Superior temporal gyrus (tissue), 1 donor: ENCODE results near the gene CCDC24.

Source experiments
- DNase-seq: peaks from one replicate; pipeline ENCODE4 v3.0.0-alpha.2; 2016; ENCODE audit errors: extremely low spot score

CCDC24 gene

DNA sequence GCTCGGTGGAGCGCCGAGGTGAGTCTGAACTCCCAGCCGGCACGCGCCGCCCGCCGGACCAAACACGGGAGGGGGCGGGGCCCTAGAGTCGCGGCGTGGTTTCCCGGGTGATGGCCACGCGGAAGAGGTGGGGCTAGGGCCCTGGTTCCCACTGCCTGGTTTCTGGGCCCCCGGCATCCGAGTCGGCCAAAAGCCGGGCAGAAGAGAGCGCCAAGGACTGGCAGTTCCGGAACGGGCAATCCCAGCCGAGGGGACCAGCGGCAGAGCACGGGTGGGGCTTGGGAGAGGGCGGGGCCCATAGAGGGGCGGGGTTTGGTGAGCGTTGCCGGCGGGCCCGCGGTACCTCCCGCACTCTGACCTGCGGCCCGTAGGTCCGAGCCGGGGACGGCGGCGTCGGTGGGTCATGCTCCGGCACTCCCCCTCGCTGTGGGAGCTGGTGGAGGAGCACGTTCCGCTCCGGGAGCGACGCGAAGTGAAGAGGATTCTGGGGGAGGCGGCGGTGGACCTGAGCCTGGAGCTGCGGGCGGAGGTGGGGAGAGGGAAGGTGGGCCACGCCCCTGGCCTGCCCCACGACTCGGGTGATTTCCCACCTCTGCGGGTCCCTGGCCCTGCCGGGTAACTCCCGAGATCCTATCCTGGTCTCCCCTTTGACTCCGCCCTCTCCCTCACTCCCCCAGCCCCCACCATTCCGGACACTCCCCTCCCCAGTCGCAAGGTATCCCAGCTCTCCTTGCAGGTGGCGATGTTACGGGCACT lies at the start of gene CCDC24:
Gene CCDC24 (plus strand): TSS at position 124 of the 756 bp plus-strand sequence. CDS start 280 bp downstream, at position 404.
- DNase-seq: peak; percentile 73

DNA sequence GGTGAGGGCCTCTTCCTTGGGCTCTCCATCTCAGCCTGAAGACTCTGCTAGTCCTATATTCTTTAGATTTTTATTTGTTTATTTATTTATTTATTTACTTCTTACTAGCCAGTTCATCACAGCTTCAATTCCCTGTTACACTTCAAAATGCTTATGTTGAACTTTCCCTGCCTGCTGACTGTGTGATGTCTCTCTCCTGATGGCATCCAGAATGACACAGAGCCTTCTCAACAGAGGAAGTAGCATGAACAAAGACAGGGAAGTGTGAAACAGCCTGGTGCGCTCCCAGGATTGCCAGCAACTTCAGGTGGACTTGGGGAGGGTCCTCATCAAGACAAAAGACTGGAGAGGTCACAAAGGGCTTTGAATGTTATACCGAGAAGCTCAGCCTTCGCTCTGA lies 49.0 kb upstream of the CCDC24 start:
- DNase-seq: no peak

DNA sequence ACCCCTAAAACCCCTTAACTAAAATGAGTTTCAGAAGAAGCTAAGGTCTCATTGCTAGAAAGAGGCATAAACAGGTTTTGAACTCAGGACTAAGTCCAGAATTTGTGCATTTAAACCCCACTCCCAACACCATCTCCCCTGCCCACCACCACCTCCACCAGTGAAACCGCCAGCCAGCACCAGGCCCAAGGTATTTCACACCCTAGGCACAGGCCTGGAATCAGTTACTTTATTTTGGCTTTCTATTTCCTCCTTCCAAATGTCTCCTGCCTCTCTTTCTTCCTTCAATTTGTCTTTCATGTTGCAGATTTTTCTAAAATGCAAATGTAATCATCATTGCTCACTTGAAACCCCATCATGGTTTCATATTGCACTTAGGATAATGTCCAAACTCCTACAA lies 46.5 kb upstream of the CCDC24 start:
- DNase-seq: no peak

DNA sequence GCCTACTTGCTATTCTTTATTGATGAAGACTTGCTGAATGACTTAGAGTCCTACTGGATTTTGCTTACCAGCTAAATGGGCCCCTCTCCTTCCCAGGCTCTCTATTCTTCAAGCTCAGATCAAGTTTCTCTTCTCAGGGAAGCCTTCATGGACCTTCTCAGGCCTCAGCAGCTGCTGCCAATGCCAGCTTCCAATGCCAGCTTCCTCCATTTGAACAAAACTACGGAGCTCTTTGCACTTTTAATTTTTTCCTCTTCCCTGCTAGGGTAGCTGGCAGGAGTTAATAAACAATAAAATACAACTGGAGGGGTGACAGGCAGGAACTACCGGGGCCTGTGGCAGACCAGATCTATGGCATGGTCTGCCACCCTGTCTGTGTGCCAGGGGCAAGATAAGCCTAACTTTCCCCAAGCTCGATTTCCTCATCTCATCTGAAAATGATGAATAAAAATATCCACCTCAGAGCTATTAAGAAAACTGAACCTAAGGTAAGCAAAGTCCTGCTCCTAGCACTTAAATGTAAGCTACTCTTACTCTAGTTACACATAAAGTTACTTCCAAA lies 45.6 kb upstream of the CCDC24 start:
- peak; percentile 50 for DNase-seq

DNA sequence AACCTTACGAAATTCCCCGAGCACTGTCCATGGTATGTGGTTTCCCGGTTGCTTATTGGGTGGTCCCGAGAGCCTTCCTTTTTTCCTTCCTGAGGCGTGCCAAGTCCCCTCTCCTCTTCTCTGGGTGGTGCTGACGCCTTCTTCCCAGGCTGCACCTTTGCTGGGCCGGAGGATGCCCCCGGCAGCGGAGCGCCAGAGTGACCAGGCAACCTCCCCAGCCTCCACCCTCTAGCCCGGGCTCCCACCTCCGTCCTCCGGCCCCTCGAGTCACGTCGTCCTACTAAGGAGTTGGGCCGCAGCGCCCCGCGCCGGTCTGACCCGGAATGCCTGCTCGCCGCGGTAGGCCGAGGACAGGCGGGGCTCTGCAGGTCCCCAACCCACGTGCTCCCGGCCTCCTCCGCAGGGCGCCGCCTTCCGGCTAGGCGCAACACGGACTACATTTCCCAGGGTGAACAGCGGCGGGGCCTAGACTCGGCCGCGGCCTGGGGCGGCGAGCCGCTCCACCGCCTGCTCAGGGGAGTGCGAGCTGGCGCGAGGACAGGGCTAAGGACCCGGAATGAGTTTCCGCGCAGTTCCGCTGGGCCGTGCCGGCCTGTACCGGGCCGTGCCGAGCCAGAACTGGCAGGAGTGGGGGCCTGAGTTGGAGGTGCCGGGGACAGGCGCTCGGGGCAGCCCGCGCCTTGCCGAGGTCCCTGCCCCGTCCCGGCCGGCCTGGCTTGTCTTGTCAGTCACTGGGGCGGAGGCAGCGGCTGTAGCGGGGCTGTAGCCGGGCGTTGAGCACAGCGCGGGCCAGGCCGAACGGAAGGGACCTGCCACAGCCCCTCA lies 45.0 kb upstream of the CCDC24 start, which contains the start of gene IPO13:
Gene IPO13 (plus strand): TSS at position 715 of the 825 bp plus-strand sequence. CDS start 651 bp downstream, outside the sequence.
- DNase-seq: peak; percentile 98

DNA sequence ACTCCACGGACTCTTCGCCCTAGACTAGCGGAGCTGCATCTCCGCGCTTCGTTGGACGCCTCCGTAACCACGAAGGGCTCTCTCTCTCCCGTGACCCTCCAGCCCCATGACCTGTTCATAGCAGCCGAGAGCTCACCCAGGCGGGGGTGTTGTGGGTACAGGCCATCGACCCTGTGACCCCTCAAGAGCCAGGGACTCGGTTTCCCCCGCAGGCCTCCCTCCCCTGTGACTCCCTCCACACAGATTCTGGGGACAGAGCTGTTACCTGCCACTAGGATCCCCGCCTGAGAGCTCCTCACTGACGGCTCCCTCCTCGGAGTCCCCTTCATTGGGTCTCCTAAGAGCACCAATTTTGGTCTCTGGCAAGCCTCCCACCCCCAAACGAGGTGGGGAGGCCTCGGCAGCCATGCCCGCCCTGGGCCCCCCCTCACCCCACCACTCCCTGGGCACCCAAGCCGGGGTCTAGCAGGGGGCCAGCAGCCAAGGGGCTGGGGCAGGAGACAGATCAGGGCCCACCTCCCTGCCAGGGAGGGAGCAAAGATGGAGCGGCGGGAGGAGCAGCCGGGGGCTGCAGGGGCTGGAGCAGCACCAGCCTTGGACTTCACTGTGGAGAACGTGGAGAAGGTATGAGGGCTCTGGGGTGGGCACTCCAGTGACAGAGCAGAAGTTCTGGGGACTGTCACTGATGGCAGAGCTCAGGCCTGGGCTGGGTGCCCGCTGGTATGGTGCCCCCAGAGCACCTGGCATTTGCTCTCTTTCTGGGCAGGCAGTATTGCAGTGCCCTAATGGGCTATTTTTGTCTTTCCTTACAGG lies 44.1 kb upstream of the CCDC24 start:
- DNase-seq: no peak

DNA sequence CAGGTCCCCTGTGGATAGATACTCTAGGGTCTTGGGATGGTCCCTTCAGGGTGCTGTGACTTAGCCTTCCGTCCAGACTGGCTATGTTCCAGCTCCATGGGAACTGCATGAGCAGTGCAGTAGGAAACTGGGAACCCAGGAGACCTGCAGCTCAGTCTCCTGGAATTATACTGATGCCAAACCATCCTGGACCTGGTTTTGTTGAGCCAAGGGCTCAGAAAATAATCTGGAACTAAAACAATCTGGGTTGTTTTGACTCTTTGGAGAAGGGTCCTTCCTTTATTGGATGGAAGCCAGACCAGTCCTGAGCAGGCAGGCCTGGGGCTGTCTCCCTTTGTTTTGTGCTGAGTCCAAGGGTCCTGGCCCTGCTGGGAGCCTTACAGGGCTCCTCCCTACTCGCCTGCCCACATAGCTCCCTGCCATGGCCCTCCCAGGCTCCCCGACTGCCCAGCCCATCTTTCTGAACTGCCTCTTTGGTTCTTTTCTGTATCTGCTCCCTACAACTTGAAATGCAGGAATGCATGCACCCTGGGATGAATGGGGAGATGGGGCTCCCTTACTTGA lies 43.4 kb upstream of the CCDC24 start:
- peak; percentile 53 for DNase-seq

DNA sequence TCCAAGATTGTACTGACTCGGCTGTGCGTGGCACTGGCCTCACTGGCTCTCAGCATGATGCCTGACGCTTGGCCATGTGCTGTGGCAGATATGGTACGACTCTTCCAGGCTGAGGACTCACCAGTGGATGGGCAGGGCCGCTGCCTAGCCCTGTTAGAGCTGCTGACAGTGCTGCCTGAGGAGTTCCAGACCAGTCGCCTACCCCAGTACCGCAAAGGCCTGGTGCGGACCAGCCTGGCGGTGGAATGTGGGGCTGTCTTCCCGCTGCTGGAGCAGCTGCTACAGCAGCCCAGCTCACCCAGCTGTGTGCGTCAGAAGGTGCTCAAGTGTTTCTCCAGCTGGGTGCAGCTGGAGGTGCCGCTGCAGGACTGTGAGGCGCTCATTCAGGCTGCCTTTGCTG lies 41.7 kb upstream of the CCDC24 start:
- no peak for DNase-seq

DNA sequence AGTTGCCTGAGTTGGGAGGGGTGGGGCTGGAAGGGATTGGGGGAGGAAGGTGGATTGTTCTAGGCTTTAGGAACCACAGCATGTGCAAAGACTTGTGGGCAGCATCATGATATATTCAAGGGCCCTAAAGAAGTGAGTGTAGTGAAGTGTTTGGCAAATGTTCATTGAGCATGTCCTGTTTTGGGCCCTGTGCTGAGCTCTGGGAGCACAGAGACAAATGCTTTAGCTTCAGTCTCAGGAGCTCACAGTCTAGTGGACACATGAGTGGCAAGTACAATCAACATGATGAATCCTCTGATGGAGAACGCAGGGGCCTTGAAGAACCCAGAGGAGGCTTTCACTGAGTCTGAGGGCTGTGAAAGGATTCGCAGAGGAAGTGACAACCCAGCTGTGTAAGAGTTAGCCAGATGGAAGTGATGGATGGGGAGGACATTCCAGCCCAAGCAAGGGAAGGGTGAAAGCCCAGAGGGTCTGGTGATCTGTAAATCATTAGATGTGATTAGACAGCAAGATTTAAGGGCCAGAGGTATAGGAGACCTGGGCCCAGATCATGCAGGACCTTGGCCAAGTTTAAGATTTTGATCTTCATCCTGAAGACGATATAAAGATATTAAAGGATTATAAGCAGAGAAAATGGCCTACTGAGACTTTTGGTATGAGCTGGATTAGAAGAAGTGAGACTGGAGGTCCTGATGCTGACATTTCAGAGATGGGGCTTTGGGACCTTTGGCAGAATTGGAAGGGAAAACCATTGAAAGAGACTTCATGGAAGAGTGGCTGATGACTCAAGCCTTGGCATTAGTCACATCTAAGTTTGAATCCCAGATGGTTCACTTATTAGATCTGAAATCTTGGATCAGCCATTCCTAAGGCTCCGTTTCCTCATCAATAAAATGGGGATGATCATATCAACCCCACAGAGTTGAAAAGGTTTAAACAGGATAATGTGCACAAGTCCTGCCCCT lies 40.1 kb upstream of the CCDC24 start:
- no peak for DNase-seq

DNA sequence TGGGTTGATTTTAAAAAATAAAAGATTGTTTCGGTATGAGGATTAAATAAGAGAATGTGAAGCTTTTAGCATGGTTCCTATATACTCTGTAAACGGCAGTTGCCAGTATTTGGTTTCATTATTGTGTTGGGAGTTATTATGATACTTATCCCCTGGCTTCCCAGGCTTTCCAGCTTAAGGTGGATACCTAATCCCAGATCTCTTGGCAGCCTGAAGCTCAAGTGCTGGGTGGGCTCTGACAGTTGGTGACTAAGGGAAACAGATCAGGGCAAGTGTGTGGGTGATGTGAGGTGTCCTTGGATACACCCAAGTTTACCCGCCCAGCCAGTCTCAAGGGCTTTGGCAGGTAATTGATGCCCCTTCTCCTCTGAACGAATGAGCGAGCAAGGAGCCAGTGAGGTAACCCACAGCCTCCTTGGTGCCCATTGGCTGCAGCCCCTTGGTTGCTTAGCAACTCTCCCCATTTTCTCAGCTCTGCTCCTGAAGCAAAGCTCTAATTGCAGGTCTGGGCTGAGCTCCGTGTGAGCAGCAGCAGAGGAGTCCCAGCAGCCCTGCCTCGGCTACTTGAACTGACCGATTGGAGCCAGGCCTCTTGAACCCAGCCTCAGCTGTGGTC lies 38.6 kb upstream of the CCDC24 start:
- peak; percentile 62 for DNase-seq

DNA sequence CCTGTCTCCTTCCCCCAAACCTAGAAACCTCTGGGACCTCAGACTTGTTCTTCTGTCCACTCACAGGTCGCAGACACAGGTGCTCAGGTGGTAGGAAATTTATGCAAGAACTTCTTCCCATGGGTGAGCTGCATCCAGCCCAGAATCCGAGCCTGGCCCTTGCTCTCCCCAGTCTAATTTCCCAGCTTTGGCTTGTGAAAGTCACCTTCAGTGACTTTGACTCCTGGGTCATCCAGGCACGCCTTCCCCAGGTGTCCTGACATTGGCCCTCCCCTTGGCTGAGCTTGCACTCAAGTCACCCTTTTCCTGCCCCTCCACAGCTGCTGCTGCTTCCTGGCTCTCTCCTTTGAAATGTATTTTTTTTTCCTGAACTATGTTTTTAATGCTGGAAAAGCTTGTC lies 38.0 kb upstream of the CCDC24 start:
- DNase-seq: no peak

DNA sequence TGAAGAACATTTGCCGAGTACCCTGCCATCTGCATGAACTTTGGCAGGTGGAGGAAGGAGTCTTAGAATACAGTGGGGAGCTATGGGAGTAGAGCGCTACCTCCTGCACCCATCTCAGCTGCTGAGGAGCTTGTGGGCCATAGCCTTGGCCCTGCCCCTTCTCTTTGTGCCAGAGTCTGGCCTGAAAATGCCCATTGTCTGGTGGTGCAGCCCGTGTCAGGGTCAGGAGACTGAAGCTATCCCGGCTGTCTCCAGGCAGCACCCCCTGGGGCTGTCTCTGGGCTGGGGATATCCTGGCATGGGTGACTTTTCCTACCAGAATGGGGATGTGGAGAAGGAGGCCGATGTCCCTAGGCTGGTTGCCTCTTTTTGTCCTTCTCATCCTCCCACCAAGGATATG lies 37.4 kb upstream of the CCDC24 start:
- peak; percentile 94 for DNase-seq

DNA sequence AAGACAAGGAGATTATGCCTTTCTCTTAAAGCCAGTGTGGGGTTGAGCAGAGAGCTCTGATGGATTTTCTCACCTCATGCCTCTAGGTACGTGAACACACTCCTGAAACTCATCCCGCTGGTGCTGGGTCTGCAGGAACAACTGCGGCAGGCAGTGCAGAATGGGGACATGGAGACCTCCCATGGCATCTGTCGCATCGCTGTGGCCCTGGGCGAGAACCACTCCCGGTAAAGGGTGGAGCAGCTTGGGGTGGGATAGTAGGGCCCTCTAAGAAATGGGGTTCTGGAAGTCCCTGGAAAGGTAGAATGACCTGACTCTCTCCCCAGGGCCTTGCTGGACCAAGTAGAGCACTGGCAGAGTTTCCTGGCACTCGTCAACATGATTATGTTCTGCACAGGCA lies 35.2 kb upstream of the CCDC24 start:
- no peak for DNase-seq

DNA sequence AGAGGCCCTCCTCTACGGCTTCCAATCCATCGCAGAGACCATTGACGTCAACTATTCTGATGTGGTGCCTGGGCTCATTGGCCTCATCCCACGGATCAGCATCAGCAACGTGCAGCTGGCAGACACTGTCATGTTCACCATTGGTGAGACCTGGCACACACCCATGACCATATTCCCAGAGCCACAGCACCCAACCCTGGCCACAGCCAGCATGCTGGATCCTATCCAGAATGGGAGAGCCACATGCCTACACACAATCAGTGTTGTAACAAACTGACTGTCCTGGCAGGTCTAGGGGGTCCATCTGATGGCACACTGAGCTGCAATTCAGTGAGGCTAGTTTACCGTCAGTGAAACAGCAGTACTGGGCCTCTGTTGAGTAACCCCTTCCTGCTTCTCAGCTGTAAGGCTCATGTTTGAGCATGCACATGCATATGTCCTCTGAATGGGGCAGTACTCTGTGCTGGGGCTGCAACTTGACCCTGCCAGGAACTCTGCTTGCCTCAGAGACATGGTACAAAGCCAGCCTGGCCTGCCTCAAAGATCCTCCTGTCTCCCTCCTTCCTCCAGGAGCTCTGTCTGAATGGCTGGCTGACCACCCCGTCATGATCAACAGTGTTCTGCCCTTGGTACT lies 33.9 kb upstream of the CCDC24 start:
- DNase-seq: no peak

DNA sequence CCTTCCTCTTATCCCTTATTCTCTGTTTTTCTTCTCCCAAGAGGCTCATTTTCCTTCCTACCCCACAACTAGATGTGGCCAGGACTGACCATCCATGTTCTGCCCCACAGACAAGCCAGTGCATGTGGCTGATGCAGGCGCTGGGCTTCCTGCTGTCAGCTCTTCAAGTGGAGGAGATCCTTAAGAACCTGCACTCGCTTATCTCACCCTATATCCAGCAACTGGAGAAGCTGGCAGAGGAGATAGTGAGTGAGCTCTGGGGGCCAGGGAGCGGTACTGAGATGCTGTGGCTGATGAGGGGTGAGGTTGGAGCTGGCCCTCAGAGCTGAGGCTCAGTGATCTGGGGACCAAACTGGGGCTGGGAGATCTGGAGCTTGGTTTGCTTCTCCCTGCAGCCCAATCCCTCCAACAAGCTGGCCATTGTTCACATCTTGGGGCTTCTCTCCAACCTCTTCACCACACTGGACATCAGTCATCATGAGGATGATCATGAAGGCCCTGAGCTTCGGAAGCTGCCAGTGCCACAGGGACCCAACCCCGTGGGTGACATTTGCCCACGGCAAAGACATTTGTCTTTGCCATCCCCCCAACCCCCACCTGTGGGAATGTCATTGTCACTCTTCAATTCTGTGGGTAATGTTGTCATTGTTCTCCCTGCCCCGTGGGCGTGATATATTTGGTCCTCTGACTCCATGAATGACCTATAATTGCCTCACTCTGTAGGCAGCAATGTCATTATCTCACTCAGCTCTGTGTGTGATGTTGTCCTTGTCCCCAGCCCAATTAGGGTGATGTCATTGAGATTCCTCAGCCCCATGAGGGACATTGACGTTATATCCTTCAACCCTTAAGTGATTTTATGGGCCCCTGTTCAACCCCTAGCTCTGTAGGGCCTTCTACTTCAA lies 32.8 kb upstream of the CCDC24 start:
- DNase-seq: peak; percentile 57

DNA sequence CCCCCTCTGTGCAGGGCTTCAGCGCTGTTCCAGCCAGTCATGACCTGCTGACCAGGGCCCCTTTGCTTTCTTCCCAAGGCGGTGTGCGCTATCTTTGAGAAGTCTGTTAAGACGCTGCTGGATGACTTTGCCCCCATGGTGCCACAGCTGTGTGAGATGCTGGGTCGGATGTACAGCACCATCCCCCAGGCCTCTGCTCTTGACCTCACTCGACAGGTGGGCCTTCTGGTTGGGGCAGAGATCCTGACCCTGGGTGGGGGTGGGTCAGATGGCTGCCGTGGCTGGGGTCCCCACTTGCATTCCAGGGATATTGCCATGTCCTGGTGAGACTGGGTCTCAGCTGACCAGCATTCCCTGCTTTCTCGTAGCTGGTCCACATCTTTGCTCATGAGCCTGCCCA lies 30.6 kb upstream of the CCDC24 start:
- DNase-seq: no peak

DNA sequence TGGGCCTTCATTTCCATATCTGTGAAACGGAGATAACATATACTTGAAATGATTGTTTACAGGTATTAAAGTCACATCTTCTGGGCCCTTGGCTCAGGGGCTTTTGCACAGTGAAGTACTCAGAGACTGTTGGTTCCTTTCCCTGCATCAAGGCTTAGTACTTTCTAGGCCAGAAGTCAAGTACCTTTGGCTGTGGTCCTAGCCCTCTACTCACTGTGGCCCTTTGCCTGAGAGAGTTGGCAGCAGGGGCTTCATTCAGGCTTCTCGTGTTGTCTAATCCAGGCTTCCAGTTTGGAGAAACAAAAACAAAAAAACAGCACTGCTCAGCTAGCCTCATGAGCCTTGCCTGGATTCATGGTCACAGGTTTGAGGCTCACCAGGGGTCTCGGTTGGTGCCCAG lies 29.7 kb upstream of the CCDC24 start:
- DNase-seq: no peak

DNA sequence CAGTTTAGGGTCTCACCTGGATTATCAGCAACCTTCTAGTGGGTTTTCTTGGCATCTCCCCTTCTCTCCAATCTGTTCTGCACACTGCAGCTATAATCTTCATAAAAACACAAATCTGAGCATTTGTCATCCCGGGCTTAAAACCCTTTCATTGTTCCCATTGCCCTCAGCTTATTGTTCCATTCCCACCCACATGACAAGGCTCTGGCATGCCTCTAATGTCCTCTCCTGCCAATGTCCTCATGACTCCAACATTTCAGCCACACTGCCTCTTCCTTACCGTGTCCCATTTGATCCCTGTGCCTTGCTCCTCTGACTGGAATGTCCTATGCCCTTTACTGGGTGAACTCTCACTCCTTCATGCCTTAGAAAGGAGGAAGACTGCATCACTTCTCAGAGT lies 29.1 kb upstream of the CCDC24 start:
- peak; percentile 84 for DNase-seq
